Psoas muscle (tissue), 8 donors: ENCODE results near the gene SMARCA4. TPM values are rescaled to one million over a fixed set of nuclear protein-coding genes. Genes with fewer than 3 reads are reported as not detected.
A peak's percentile ranks its signal among the peaks of the same experiment; 100 is the strongest.
"Not testable (repeated sequence)": the region's sequence is repeated elsewhere in the genome, so short reads cannot be mapped to it uniquely, and the experiment has no call there.

Source experiments
- ATAC-seq, 4 donors: fragments of 200-7000 bp; cut with Tn5 transposase; one replicate each; pipeline ENCODE4 v1.9.1; 2020; ENCODE audit warnings: moderate library complexity in 3 of 4, mild to moderate bottlenecking in 2 of 4
- DNase-seq, 2 donors: peaks; one replicate each; pipeline ENCODE4 v3.0.0-alpha.2; 2020
- H3K27ac ChIP-seq: fragments of 200-600 bp; one replicate; pipeline ENCODE4 v1.8.0; 2022
- H3K27me3 ChIP-seq, 3 donors: fragments of 200-600 bp in 1 of 3; one replicate each; pipeline versions ENCODE4 v1.6.1 to v1.8.0; 2013 to 2022; ENCODE audit warnings: low read length in 2 of 3, mild to moderate bottlenecking in 2 of 3, moderate library complexity in 1 of 3; ENCODE audit not compliant: insufficient read depth in 3 of 3
- H3K36me3 ChIP-seq, 2 donors: fragments of 200-600 bp in 1 of 2; one replicate each; pipeline versions ENCODE4 v1.6.1 to v1.8.0; 2013 to 2022; ENCODE audit warnings: low read depth in 1 of 2, mild to moderate bottlenecking in 1 of 2, moderate library complexity in 1 of 2; ENCODE audit not compliant: insufficient read depth in 1 of 2
- H3K4me1 ChIP-seq: fragments of 200-600 bp; one replicate; pipeline ENCODE4 v1.8.0; 2022
- H3K4me3 ChIP-seq: fragments of 200-600 bp; one replicate; pipeline ENCODE4 v1.8.0; 2022; ENCODE audit warnings: mild to moderate bottlenecking
- H3K9me3 ChIP-seq: fragments of 200-600 bp; one replicate; pipeline ENCODE4 v1.8.0; 2022
- CTCF ChIP-seq: fragments of 200-600 bp; IDR thresholded peaks from one replicate; pipeline ENCODE4 v1.8.0; 2022; ENCODE audit warnings: antibody characterized with exemption
- WGBS, 3 donors: extraction: QIAGEN DNeasy Blood & Tissue Kit; methylation state at CpG; one replicate each; pipeline versions ENCODE4 v1.1.6 to v1.1.7; 2013; 5-methylcytosine and 5-hydroxymethylcytosine counted together
- intact Hi-C, 2 donors: fragments of 100-400 bp; cut with DNase I; formaldehyde crosslinking; loops; one replicate each; pipeline versions ENCODE4 v1.11.0 to v1.14.2; 2022
- polyA plus RNA-seq, 3 donors: library from polyadenylated mRNA; stranded (reverse); fragments of 200-250 nt; gene quantifications; one replicate each; pipeline ENCODE4 v1.2.3, GENCODE V29; 2013
- total RNA-seq, 4 donors: library from RNA; stranded (reverse); fragmentation: NEBNext Ultra II Directional in 2 of 4; extraction: Animal tissue kit (Norgen Biotek cat#: 25700) in 2 of 4; gene quantifications; one replicate each; pipeline versions ENCODE4 v1.2.1 to v1.2.4, GENCODE V29; 2021 to 2023
- donor health status: healthy with polysubstance abuse.
- donor health status: DM: no; HTN: no; CAD: no; lungs with moderate emphysema.
- donor health status: Bipolar disorder and iron deficiency.
- donor health status: healthy.
- donor health status: DM: yes; HTN: yes; CAD: no.
- donor health status: DM: no; HTN: no; CAD: no.
- donor health status: DM: no; HTN: no; CAD: no.
- donor health status: DM: yes; HTN: yes; CAD: no.

Gene SMARCA4
- total and polyA plus RNA-seq, 7 donors: 34.8 to 124 (median 51.9) TPM

DNA sequence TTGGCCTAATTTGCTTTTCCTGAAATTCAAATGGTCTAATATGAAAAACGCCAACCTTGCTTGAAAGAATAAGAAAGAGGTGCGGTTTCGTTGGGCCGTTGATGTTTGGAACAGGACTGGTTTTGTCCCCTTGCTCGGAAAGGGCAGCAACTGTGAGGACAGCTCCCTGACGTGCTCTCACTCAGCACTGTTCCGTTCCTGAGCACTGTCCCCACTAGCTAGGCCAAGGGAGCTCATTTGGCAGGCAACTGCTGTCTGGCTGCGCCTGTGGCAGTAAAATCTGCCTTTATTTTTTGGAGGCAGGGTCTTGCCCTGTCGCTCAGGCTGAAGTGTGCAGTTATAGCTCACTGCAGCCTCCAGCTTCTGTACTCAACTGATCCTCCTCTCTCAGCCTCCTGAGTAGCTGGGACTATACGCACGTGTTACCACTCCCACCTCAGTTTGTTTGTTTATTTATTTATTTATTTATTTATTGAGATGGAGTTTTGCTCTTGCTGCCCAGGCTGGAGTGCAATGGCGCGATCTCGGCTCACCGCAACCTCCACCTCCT is 132.9 kb downstream of the SMARCA4 start:
- intact Hi-C loops: no loop called here
- Histone ChIP-seq H3K4me3 (no peak overlapping the region), H3K36me3 (no peaks in the 10 kb centered on the region), H3K27me3 (peaks cover 0 to 50% (median 4%) of the 10 kb centered on the region in 3 donors), H3K27ac (peak overlapping the region; percentile 1), H3K9me3 (no peaks in the 10 kb centered on the region), H3K4me1 (peaks cover 13% of the 10 kb centered on the region)
- ATAC-seq (no peak), DNase-seq (no peak)
- no peak for TF ChIP-seq CTCF
- WGBS, 3 donors: 76 to 84% (median 78%) methylated on average over 15 of the region's 15 CpGs

GRCh38 chr19:11094520-11094894 is 133.7 kb downstream of the SMARCA4 start:
- Histone ChIP-seq H3K4me3 (no peak overlapping the region), H3K4me1 (peaks cover 9% of the 10 kb centered on the region), H3K27me3 (peaks cover 0 to 42% (median 4%) of the 10 kb centered on the region in 3 donors), H3K9me3 (no peaks in the 10 kb centered on the region), H3K36me3 (no peaks in the 10 kb centered on the region), H3K27ac (peak overlapping the region; percentile 53)
- ATAC-seq: no peak
- no peak for DNase-seq
- 80 to 91% (median 87%) methylated on average over 4 of the region's 4 CpGs for WGBS, 3 donors
- intact Hi-C loops: no loop called here
- TF ChIP-seq CTCF: no peak

DNA sequence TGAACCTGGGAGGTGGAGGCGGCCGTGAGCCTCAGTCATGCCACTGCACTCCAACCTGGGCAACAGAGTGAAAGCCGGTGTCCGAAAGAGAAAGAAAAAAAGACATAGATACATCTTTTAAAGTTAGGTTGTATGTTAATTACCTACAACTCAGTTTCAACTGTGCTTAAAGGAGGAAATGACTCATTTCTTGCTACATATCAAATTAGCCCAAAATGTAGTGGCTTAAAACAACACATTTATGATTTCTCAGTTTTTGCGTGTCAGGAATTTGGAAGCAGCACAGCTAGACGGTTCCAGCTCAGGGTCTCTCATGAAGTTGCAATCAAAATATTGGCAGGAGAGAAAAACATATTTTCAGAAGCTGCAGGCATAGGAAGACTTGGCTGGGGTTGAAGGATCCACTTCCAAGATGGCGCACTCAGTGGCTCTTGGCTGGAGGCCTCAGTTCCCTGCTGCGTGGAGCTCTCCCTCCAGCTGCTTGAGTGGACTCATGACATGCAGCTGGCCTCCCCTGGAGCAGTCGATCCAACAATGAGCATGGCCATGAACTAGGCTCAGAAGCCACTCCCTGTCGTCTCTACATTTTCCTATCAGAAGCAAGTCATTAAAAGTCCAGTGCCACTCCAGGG is 135.5 kb downstream of the SMARCA4 start:
- intact Hi-C loops: no loop called here
- Histone ChIP-seq H3K4me1 (peaks cover 9% of the 10 kb centered on the region), H3K9me3 (no peaks in the 10 kb centered on the region), H3K4me3 (no peak overlapping the region), H3K27ac (peak overlapping the region; percentile 66), H3K27me3 (peaks cover 0 to 35% (median 11%) of the 10 kb centered on the region in 3 donors), H3K36me3 (no peaks in the 10 kb centered on the region)
- ATAC-seq (peak; percentile 44 to 61 (median 56)), DNase-seq (peak; percentile 48 to 73)
- WGBS, 3 donors: 28 to 46% (median 31%) methylated on average over 10 of the region's 10 CpGs
- no peak for TF ChIP-seq CTCF

DNA sequence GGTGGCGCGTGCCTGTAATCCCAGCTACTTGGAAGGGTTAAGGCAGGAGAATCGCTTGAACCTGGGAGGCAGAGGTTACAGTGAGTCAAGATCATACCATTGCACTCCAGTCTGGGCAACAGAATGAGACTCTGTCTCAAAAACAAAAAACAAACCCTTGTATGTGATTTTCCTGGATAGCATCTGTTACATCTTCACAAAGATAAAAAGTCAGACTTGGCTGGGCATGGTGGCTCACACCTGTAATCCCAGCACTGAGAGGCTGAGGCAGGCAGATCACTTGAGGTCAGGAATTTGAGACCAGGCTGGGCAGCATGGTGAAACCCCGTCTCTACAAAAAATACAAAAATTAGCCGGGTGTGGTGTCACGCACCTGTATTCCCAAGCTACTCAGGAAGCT is 136.5 kb downstream of the SMARCA4 start:
- H3K36me3 ChIP-seq, ATAC-seq, DNase-seq, intact Hi-C loops, H3K27ac ChIP-seq, H3K9me3 ChIP-seq, H3K4me3 ChIP-seq, H3K4me1 ChIP-seq: not testable (repeated sequence)
- WGBS, 3 donors: 73 to 84% (median 81%) methylated on average over 6 of the region's 6 CpGs
- peaks cover 0 to 34% (median 7%) of the 10 kb centered on the region in 3 donors for H3K27me3 ChIP-seq

- no peaks in the 10 kb centered on the region for H3K9me3 ChIP-seq
- no peak for TF ChIP-seq CTCF
- H3K4me3 ChIP-seq: no peak overlapping the region
- DNase-seq (no peak), ATAC-seq (no peak)
- 94 to 97% (median 95%) methylated on average over 2 of the region's 2 CpGs for WGBS, 3 donors
- peaks cover 0 to 9% of the 10 kb centered on the region in 2 donors for H3K36me3 ChIP-seq
- H3K27ac ChIP-seq: no peak overlapping the region
- peaks cover 0 to 38% (median 10%) of the 10 kb centered on the region in 3 donors for H3K27me3 ChIP-seq
- intact Hi-C loops: no loop called here
- H3K4me1 ChIP-seq: peaks cover 9% of the 10 kb centered on the region
These were observed 137.5 kb downstream of the SMARCA4 start for GRCh38 chr19:11098327-11098726.
